GM18907 (cell line): Measurements from ENCODE around the gene LRRC27.

ENCODE experiments used
- ATAC-seq: cut with Tn5 transposase; IDR thresholded peaks from one replicate; pipeline ENCODE4 v1.9.1; 2021; ENCODE audit warnings: mild to moderate bottlenecking, moderate library complexity; ENCODE audit not compliant: unreplicated experiment

Gene LRRC27

DNA sequence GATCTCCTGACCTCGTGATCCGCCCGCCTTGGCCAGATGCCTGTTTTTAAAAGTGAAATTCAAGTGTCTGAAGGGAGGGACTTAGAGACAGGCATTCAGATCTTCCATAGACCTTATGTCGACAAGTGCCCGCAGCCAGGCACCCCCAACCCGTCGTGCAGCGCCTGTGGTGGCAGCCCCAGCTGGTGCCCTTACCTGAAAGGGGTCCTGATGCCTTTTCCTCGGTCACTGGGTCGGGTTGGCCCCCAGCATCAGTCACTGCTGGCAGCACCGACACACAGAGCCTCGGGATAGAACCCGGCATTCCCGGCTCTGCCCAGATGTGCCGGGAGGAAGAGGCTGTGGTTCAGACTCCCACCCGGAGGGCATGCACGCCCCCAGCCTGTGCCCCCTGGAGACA, 23.3 kb downstream of the LRRC27 start:
- ATAC-seq = no peak

DNA sequence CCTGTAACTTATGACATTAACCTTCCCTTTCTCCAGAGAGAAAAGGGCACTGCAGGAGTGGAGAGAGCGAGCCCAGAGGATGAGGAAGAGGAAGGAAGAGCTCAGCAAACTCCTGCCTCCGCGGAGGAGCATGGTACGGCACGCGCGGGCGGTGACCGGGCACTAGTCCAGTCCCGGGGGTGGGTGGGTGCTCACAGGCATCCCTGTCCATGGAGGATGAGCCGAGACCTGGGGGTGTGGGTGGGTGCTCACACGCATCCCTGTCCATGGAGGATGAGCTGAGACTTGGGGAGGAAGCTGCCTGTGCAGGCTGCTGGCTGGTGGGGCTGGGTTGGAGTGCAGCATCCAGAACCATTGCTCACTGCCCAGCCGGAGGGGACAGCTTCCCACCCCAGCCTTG, 23.8 kb downstream of the LRRC27 start:
- ATAC-seq = no peak

DNA sequence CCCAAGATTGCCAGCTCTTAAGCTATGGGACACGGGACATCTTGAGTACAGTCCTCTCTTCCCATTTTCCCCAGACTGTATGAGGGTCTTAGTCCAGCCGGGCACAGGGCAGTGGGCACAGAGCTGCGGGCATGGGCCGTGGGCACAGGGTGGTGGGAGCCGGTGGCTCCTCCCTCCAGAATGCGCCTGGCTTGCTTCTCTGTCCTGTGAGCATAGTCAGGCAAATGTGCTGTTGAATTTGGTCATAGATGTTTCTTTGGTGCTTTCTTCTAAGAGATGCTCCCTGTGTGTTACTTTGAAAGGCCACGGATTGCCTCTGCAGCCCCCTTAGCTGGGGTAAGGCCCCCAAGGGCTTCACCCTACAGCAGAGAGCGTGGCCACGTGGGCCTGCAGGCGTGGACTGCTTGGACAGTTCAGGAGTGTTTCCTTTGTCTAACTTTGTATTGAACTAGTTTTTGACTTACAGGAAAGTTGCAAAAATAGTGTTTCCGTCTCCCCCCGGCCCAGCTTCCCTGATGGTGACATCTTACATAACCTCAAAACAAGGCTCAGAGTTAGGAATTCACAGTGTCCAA, 24.7 kb downstream of the LRRC27 start:
- ATAC-seq = no peak

DNA sequence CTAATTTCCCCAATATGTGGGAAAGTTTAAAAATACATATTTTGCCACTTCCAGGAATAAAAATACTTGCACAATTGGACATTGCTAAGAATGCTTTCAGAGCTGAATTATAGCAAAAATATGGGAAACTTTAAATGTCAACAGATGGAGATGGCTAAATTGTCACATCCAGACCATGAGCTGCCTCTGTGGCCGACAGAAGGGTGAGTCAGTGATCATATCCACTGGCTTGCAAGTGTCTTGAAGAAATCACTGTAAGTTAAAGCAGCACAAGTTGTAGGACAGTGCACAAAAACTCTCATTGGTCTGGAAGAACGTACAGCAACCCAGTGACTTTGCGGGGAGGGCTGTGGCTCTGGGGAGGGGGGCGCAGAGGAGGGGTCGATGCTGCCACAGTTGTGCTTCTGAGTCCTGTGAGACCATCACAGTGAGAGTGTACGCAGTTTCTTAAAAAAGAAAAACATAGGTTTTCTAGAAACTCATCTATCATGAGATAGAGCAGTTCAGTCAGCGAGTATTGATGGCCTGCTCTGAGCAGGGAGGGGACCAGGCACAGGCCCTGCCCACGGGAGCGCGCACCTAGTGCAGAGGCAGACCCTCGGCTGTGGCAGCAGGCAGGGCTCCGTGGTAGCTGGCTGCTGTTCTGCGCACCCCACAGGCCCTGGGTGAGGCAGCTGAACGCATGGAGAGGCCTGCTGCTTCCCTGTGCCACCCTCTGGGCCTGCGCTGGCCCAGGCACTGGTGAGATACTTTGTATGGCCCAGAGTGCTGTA, 25.5 kb downstream of the LRRC27 start:
- no peak for ATAC-seq

DNA sequence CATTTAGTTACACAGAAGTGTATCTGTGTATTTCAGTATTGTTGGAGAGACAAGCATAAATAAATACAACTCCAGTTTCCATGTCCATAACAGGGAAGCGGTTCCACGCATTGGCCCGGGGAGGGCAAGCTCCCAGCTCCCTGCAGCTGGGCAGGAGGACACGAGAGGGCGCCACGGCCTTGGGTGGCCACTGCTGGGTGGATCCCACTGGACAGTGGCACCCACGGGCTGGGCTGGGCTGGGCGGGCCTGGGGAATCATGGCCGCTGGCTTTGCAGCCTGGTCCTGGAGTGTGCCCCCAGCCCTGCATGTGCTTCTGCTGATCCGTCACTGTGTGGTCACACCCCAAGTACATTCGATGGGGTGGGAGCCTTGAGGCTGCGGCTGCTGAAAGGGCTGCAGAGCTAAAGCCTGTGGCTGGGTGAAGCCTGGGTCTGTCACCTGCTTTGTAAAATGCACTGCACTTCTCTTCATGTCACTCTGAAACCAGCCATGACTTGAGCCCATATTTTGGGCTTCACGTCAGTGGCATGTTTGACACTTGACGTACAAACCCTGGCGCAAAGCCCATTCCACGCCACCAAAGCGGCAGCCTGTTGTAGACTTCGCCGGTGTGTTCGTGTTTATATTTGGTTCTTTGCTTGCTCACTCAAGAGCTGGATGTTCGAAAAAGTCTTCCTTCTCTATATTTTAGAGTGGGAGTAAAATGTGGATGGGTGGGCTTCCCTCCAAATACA, 27.5 kb downstream of the LRRC27 start:
- ATAC-seq = no peak

DNA sequence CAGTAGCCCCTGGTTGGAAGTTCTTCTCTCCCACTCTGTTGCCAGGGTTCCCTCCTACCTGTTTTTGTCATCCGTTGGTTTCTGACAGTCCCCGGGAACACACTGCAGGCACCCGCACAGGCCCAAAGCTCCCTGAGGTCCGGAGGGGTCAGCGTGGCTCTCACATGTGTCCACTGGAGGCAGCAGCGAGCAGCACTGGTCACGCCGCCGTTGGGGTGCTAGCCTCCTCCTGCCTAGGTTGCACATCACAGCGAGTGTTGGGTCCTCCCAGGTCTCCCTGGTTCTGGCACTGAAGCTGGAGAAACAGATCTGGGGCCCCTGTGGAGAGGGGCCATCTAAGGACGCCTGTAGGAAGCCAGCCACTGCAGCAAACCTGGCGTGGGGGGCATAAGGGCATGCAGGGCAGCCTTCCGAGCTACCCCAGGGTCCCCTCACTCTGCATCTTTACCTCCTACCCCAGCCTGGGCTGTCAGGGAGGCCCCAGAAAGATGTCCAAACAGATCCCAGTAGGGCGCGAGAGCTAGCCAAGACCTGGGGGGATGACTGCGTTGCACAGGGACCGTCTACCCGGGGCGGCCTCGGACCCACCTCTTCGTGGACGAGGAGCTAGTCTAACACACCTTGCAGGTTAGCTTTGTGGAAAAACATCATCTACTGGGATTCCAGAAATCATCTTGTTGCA, 28.9 kb downstream of the LRRC27 start:
- no peak for ATAC-seq

DNA sequence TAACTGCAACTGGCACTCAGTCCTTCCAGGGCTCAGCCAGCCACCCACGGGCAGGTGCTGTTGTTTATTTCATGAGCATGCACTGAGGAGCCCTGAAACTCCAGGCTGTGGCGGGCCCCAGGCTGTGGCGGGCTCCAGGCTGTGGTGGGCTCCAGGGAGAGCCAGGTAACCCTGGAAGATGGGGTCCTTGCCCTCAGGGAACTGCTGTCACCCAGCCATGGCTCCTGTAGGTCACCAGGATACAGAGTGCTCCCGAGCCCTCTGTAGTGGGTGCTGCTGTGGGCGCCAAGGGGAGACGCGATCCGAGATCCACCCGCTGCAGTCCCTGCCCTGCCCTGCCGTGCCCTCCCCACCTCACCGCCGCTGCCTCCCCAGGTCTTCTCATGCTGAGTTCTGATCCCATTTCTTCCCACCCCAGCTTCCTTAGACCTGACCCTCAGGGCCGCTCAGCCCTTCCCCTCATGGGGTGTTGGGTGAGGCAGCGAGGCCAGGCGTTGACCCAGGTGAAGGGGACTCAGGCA, 29.6 kb downstream of the LRRC27 start:
- ATAC-seq = no peak

DNA sequence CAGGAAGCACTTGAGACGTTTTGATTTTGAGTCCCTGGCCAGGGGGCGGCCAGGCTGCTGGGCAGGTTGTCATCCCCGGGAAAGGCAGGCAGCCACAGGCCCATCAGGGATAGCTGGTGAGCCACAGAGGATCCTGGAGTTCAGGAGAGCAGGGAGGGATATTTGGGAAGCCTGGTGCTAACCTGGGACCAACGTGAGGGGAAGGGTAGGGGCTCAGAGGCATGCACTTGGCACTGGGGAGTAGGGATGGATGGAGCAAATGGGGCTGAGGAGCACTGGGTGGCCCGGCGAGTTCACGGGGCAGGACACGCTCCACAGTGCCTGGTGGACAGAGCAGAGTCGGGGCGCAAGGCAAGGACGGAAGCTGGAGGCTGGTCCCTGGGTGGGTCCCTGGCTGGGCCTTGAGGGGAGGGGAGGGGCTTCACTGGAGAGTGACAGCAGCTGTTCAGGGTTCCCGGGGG, 30.2 kb downstream of the LRRC27 start:
- ATAC-seq = no peak

DNA sequence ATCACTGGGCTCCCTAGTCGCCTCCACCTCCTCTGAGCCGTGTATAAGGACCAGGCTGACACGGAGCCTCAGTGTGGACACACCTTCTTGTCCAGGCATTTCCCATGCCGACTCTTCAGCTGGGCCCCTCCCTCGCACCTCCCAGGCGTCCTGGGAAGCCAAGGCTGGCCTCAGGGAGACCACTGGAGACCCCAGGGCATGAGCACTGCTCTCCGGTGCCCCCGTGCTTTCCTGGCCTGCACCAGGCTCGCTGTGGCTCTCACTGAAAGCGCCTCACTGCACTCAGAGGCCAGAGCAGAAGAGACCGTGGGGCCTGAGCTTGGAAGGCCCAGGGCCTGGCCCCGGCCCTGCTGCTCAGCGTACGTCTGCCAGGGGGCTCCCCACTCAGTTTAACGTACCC, 31.4 kb downstream of the LRRC27 start:
- no peak for ATAC-seq

DNA sequence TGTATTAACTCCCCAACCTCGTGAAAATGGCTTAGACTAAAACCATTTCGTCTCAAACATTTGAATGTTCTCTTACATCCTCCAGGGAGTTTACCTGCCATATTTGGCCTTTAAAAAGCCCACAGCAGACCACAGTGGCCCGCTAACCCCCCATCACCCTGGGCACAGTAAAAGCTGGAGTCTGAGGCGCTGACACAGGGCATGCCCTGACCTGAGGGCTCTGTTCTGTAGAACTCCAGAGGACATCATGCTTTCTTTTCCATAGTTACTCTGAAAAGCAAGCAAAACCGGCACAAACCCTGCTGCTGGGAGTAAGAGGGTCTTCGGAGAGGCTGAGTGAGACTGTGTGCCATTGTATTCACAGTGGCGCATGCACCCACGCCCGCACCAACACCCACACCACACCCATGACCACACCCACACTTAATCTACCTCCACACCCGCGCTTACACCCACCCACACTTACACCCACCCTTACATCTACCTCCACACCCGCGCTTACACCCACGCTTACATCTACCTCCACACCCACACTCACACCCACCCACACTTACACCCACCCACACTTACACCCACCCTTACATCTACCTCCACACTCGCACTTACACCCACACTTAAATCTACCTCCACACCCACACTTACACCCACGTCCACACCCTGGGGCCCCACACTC, 32.1 kb downstream of the LRRC27 start:
- no peak for ATAC-seq

DNA sequence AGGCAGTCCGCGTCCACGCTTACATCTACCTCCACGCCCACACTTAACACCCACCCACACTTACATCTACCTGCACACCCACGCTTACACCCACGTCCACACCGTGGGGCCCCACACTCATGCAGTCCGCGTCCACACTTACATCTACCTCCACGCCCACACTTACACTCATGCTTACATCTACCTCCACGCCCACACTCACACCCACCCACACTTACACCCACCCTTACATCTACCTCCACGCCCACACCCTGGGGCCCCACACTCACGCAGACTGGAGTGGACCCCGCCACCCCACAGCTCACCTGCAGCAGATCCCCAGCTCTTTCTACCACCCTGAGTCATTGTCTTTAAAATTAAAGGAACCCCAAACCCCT, 32.6 kb downstream of the LRRC27 start:
- ATAC-seq = no peak

DNA sequence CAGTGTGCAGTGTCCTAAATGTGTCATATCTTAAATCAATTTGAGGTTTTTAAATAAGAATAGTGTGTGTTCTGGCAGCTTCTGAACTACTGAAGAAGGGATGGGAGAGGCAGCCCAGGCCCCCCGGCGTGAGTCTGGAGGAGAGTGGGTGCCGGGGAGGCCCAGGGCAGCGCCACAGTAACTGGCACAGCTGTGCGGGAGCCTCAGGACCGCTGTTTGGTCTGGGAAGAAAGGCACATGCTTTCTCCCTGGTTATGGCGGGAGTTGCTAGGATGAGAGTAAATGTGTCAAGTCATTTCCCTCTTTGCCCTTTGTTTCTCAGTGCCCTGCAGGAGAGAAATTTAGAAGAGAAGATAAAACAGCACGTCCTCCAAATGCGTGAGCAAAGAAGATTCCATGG, 33.1 kb downstream of the LRRC27 start:
- ATAC-seq = no peak

DNA sequence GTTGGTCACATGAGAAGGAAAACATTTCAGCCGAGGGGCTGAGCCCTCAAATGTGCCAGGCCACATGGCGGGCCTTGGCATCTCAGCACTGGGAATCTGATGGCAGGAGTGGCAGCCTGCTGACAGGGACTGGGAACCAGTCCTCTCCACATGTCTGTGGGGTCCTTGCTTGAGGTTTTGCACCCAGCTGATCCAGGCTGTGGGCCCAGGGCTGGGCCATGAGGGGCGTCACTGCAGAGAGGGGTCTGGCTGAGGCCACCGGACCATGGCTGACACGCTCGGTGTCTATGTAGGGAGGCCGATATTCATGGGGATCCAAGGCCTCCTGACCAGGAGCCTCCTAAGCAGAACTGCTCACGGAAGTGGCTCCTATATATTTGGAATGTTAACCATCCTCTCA, 34.0 kb downstream of the LRRC27 start:
- no peak for ATAC-seq

DNA sequence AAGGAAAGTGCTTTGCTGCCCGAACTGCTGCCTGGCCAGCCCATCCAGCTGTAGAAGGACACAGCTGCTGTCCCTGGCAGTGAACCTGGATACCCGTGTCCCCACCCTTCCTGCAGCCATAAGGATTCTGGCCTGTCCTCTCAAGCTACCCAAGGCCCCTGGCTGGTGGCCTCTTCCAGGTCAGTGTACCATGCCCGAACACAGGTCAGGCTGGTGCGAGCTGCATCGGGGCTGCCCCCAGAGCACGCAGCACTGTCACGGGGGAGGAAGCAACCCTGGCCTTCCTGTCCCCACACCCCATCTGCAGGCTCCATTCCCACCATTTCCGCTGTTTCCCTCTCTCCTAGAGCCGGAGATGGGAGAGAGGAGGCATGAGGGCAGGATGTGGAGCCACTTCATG, 34.5 kb downstream of the LRRC27 start:
- ATAC-seq = no peak

DNA sequence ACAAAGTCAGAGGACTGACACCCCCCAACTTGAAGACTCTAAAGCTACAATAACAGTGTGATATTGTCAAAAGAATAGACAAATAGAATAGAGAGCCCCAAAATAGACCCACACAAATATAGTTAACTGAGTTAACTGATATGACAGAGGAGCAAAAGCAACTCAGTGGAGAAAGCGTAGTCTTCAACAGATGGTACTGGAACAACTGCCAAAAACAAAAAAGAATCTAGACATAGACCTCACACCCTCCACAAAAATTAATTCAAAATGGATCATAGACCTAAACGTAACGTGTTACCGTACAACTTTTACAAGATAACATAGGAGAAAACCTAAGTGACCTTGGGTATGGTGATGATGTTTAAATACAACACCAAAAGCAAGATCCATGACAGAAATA, 36.4 kb downstream of the LRRC27 start:
- ATAC-seq = no peak

DNA sequence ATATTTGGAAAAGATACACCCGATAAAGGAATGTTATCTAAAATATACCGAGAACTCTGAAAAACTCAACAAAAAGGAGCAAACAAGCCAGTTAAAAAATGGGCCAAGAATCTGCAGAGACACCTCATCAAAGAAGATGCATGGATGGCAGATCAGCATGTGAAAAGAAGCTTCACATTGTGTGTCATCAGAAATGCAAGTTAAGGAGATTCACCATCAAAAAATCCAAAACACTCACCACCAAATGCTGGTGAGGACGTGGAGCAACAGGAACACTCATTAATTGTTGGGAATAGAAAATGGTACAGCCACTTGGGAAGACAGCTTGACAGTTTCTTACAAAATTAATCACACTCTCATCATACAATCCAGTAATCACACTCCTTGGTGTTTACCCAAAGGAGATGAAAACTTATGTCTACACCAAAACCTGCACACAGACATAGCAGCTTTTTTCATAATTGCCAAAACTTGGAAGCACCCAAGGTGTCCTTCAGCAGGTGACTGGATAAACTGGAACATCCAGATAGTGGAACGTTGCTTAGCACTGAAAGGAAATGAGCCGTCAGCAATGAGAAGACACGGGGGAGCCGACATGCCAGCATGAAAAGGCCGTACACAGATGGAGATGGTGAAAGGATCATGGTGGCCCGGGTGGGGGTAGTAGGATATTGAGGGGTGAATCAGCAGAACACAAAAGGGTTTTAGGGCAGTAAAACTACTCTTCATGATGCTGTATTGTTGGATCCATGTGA, 37.1 kb downstream of the LRRC27 start:
- no peak for ATAC-seq

DNA sequence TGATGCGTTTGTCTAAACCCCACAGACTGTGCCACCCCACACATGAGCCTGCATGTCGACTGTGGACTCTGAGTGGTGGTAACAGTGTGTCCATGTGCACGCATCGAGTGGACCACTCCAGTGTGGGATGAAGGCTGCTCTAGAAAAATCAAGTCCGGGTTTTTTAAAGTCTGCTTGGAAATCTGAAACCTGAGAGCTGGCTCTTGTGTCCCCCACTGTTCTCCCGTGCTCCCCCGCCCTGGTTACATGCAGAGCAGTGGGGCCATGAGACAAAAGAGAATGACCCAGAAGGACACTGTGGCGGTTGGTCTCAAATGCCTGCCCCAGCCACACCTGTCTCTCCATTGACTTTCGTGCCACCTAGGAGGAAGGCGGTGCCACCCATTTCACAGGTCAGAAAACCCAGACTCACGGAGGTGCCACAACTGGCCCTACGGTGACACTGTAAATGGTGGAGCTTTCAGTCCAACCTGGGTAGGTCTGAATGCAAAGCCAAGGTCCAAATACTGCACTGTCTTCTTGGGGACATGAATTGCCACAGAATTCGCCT, 37.7 kb downstream of the LRRC27 start:
- no peak for ATAC-seq

DNA sequence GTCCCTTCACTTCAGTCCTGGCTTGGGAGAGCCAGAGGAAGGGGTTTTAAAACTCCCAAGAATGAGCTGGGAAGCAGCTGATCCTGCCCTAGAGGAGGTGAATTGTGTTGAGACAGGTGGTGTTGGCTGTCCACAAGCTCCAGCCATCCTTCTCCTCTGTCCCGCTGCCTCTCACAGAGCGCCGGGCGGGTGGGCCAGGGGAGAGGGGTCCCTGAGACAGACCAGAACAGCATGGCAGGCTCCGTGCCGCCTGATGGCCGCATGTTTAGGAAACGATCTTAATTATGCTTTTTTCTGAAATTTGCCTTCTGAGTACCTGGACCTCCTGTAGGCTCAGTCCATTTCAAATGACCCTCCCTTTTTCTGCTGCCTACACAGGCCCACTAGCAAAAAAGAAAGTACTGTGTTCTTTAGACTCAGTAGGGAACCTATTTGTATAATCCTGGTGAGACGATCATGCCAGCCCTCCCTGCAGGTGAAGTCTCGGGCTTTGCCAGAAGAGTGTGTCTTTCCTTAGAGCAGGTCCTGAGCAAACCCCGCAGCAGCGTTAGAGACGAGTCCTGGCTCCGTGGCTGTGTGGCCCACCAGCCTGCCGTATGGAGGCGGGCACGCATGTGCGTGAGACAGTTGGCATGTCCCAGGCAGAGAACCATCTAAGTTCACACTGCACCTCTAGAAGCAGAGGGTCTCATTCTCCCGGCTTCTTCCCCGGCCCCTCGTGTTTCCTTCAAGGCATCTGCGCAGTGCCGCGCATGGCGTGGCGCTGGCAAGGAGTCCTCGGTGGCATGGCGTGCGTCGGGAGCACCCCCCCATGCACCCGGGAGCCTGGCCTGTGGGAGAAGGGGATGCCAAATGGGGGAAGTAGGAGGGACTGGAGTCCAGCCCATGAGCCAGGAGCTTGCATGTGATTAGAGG, 38.7 kb downstream of the LRRC27 start:
- ATAC-seq = no peak

DNA sequence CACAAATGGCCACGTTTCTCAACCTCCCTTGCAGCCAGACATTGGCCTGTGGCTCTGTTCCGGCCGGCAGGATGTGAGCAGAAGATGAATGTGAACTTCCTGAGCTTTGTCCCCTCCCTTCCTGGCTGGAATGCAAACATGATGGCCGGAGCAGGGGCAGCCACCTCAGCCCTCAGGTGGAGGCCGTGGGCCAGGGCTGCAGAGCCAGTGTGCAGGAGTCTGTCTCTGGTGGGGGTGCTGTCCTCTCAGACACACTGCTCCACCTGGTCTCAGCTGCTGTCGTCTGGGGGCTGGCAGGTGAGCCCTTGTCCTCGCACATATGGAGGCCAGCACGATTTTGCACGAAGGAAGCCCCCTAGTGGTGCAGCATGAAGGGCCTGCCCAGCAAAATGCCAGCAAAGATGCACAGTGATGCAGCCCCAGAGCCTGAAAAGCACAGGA, 39.7 kb downstream of the LRRC27 start:
- ATAC-seq = no peak
